SKM-1 (cell line): ENCODE data around the gene MAGEL2.
A peak's percentile ranks its signal among the peaks of the same experiment; 100 is the strongest.

ENCODE experiments used
- DNase-seq: peaks from one replicate; lab custom pipeline; 2025; ENCODE audit not compliant: unreplicated experiment; lab: John Stamatoyannopoulos, UW

The MAGEL2 gene

GRCh38 chr15:23647421-23648370 lies at the start of gene MAGEL2:
Gene MAGEL2 (minus strand): TSS chr15:23647867. CDS start chr15:23647742, 125 bp downstream.
- DNase-seq = no peak

- no peak for DNase-seq
Observed at GRCh38 chr15:23695282-23695681, 47.6 kb upstream of the MAGEL2 start.

GRCh38 chr15:23694592-23694991 lies 46.9 kb upstream of the MAGEL2 start:
- no peak for DNase-seq

GRCh38 chr15:23690450-23690852 lies 42.8 kb upstream of the MAGEL2 start:
- no peak for DNase-seq

- DNase-seq = no peak
Observed at GRCh38 chr15:23690015-23690414, 42.3 kb upstream of the MAGEL2 start.

GRCh38 chr15:23687143-23687470 lies 39.4 kb upstream of the MAGEL2 start, which contains the start of gene NDN:
Gene NDN (minus strand): TSS chr15:23687305. CDS start chr15:23687217, 88 bp downstream.
- no peak for DNase-seq

- no peak for DNase-seq
Observed at GRCh38 chr15:23686466-23687142, 38.9 kb upstream of the MAGEL2 start.

- DNase-seq = no peak
Observed at GRCh38 chr15:23671481-23671880, 23.8 kb upstream of the MAGEL2 start.

- DNase-seq = no peak
Observed at GRCh38 chr15:23670970-23671369, 23.3 kb upstream of the MAGEL2 start.

GRCh38 chr15:23663232-23663631 lies 15.6 kb upstream of the MAGEL2 start:
- no peak for DNase-seq

GRCh38 chr15:23648920-23649515 lies 1.4 kb upstream of the MAGEL2 start:
- DNase-seq = peak; percentile 40

GRCh38 chr15:23647001-23647295 lies 719 bp downstream of the MAGEL2 start:
- no peak for DNase-seq

GRCh38 chr15:23646165-23647000 lies 1.3 kb downstream of the MAGEL2 start:
- no peak for DNase-seq

GRCh38 chr15:23645371-23646164 lies 2.1 kb downstream of the MAGEL2 start:
- no peak for DNase-seq

GRCh38 chr15:23644829-23645228 lies 2.8 kb downstream of the MAGEL2 start:
- DNase-seq = no peak

- DNase-seq = peak; percentile 43
Observed at GRCh38 chr15:23642413-23643044, 5.1 kb downstream of the MAGEL2 start.

- no peak for DNase-seq
Observed at GRCh38 chr15:23634181-23634580, 13.5 kb downstream of the MAGEL2 start.

GRCh38 chr15:23629234-23629805 lies 18.3 kb downstream of the MAGEL2 start:
- peak; percentile 27 for DNase-seq

GRCh38 chr15:23628612-23629233 lies 18.9 kb downstream of the MAGEL2 start:
- DNase-seq = no peak
